Activated B cell treated with CpG ODN at 0.5 μM for 24 hours (primary cell): ENCODE data around the gene MLEC. TPM values are rescaled to one million over a fixed set of nuclear protein-coding genes. Genes with fewer than 3 reads are reported as not detected.

Experiments
- ATAC-seq: fragments of 200-7000 bp; cut with Tn5 transposase; one replicate; pipeline ENCODE4 v1.10.0; 2021; ENCODE audit warnings: low read depth, mild to moderate bottlenecking, moderate library complexity
- CTCF ChIA-PET: fragments of 350-600 bp; sonication (Branson Sonifier 250); formaldehyde crosslinking; loops from one replicate; lab custom pipeline; 2021; ENCODE audit warnings: antibody characterized with exemption; lab: Charles Lee
- POLR2A ChIA-PET: fragments of 350-600 bp; sonication (Branson Sonifier 250); formaldehyde crosslinking; loops from one replicate; lab custom pipeline; 2021; ENCODE audit warnings: antibody characterized with exemption; lab: Charles Lee
- DNase-seq: peaks from one replicate; pipeline ENCODE4 v3.0.0; 2022
- H3K27ac Mint-ChIP-seq: one replicate; pipeline ENCODE4 v1.8.0; 2020; ENCODE audit warnings: mixed read lengths
- H3K27me3 Mint-ChIP-seq: one replicate; pipeline ENCODE4 v1.8.0; 2021; ENCODE audit warnings: mixed read lengths
- H3K36me3 Mint-ChIP-seq: one replicate; pipeline ENCODE4 v1.8.0; 2021; ENCODE audit warnings: low read depth, mixed read lengths
- H3K4me1 Mint-ChIP-seq: one replicate; pipeline ENCODE4 v1.8.0; 2021; ENCODE audit warnings: mixed read lengths
- H3K4me3 Mint-ChIP-seq: one replicate; pipeline ENCODE4 v1.8.0; 2020; ENCODE audit warnings: mild to moderate bottlenecking, mixed read lengths
- H3K9me3 Mint-ChIP-seq: one replicate; pipeline ENCODE4 v1.8.0; 2020; ENCODE audit warnings: mixed read lengths
- intact Hi-C: fragments of 100-400 bp; cut with micrococcal nuclease; formaldehyde crosslinking; loops from one replicate; pipeline ENCODE4 v1.15.1; 2024
- total RNA-seq: library from RNA; stranded (reverse); gene quantifications from 2 replicates; pipeline ENCODE4 v1.2.3, GENCODE V29; 2022
- TF ChIP-seq, protein P1 (sequence below): fragments of 200-600 bp; IDR thresholded peaks from one replicate; pipeline ENCODE4 v1.8.0; 2022; ENCODE audit warnings: antibody characterized with exemption, mild to moderate bottlenecking

MLEC gene
- total RNA-seq, 1 donor from 2014 or later, result 69.6 TPM

DNA sequence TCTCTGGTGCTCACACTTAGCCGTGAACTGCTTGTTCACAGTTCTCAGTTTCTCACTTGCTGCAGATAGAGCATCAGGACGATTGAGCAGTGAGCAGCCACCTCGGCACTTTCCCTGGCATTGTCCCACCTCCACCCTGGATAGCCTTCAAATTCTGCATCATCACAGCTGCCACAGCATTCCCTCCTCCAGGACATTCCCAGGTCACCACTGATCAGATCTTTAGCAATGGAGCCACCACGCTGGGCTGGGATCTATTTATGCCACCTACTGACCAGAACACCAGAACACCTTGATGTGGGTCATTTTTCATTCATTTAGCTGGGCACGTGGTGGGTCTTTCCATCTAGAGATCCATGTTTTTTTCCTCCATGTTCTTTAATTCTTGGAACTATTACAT, 62.3 kb downstream of the MLEC start:
- no peak overlapping the region for H3K4me3 Mint-ChIP-seq
- POLR2A ChIA-PET, result no interaction called here
- TF ChIP-seq, protein P1, sequence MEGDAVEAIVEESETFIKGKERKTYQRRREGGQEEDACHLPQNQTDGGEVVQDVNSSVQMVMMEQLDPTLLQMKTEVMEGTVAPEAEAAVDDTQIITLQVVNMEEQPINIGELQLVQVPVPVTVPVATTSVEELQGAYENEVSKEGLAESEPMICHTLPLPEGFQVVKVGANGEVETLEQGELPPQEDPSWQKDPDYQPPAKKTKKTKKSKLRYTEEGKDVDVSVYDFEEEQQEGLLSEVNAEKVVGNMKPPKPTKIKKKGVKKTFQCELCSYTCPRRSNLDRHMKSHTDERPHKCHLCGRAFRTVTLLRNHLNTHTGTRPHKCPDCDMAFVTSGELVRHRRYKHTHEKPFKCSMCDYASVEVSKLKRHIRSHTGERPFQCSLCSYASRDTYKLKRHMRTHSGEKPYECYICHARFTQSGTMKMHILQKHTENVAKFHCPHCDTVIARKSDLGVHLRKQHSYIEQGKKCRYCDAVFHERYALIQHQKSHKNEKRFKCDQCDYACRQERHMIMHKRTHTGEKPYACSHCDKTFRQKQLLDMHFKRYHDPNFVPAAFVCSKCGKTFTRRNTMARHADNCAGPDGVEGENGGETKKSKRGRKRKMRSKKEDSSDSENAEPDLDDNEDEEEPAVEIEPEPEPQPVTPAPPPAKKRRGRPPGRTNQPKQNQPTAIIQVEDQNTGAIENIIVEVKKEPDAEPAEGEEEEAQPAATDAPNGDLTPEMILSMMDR, result no peak
- no peak for DNase-seq
- H3K27me3 Mint-ChIP-seq, result no peaks in the 10 kb centered on the region
- H3K9me3 Mint-ChIP-seq, result peaks cover 2% of the 10 kb centered on the region
- H3K27ac Mint-ChIP-seq, result no peak overlapping the region
- H3K36me3 Mint-ChIP-seq, result no peaks in the 10 kb centered on the region
- H3K4me1 Mint-ChIP-seq, result peaks cover 3% of the 10 kb centered on the region
- intact Hi-C loops, result no loop called here
- no peak for ATAC-seq
- CTCF ChIA-PET, result no interaction called here

DNA sequence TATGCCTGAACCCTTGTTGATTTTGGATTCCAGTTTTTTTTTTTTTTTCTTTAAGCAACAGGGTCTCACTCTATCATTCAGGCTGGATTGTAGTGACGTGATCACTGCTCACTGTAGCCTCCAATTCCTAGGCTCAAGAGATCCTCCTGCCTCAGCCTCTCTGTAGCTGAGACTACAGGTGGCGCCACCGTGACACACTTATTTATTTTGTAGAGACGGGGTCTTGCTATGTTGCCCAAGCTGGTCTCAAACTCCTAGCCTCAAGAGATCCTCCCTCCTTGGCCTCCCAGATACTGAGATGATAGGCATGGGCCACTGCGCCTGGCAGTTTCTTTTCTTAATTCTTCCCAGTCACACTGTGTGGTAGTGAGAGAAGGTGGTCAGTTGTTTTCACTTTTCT, 63.9 kb downstream of the MLEC start:
- ChIA-PET CTCF (interaction anchor here (1.1 kb wide), 1 partner anchor 221 kb away, joined by 3 read pairs; no protein-coding TSS in a partner anchor), POLR2A (interaction anchor here (0.7 kb wide), 1 partner anchor 14 kb away, joined by 4 read pairs; no protein-coding TSS in a partner anchor)
- ATAC-seq (no peak), DNase-seq (no peak)
- H3K9me3 Mint-ChIP-seq, result peaks cover 10% of the 10 kb centered on the region
- H3K27me3 Mint-ChIP-seq, result no peaks in the 10 kb centered on the region
- peaks cover 3% of the 10 kb centered on the region for H3K4me1 Mint-ChIP-seq
- H3K36me3 Mint-ChIP-seq, result no peaks in the 10 kb centered on the region
- no peak overlapping the region for H3K4me3 Mint-ChIP-seq
- TF ChIP-seq, protein P1, result no peak
- no peak overlapping the region for H3K27ac Mint-ChIP-seq
- intact Hi-C loops, result no loop called here

DNA sequence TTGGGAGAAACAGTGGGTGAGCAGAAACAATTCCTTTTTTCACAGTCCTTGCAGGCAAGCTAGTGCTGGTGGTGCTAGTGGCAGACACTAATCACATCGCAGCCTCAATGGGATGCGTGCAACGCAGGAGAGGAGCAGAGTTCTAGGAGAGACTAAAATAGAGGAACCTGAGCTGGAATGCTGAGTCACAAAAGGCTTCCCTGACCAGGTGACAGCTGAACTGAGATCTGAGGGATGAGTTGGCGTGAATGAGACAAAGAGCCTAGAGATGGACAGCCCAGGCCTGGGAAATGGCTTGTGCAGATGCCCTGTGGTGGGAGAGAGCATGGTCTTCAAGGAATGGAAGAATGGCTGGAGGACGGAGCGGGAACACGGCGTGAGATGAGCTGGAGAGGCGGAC, 64.4 kb downstream of the MLEC start:
- no peak overlapping the region for H3K27ac Mint-ChIP-seq
- H3K4me3 Mint-ChIP-seq, result no peak overlapping the region
- POLR2A ChIA-PET, result interaction anchor here (0.7 kb wide), 1 partner anchor 15 kb away, joined by 4 read pairs; no protein-coding TSS in a partner anchor
- peaks cover 10% of the 10 kb centered on the region for H3K9me3 Mint-ChIP-seq
- DNase-seq (no peak), ATAC-seq (no peak)
- CTCF ChIA-PET, result interaction anchor here (1.1 kb wide), 1 partner anchor 220 kb away, joined by 3 read pairs; no protein-coding TSS in a partner anchor
- intact Hi-C loops, result no loop called here
- no peaks in the 10 kb centered on the region for H3K36me3 Mint-ChIP-seq
- H3K4me1 Mint-ChIP-seq, result peaks cover 3% of the 10 kb centered on the region
- TF ChIP-seq, protein P1, result no peak
- no peaks in the 10 kb centered on the region for H3K27me3 Mint-ChIP-seq

Other genes starting within 250 kb of the MLEC start
- 255 and 292 TPM in 2 replicates for gene COX6A1, start 249.0 kb upstream of the MLEC start, total RNA-seq
- gene TRIAP1, start 240.8 kb upstream of the MLEC start, total RNA-seq, result 18.2 and 18.6 TPM in 2 replicates
- 33.4 and 35.2 TPM in 2 replicates for gene GATC, start 240.7 kb upstream of the MLEC start, total RNA-seq
- gene SRSF9, start 217.4 kb upstream of the MLEC start, total RNA-seq, result 191 and 192 TPM in 2 replicates
- gene DYNLL1, start 191.0 kb upstream of the MLEC start, total RNA-seq, result 159 and 180 TPM in 2 replicates
- gene COQ5, start 158.0 kb upstream of the MLEC start, total RNA-seq, result 25.3 and 29.5 TPM in 2 replicates
- gene RNF10, start 152.8 kb upstream of the MLEC start, total RNA-seq, result 180 and 200 TPM in 2 replicates
- 77.5 and 78.4 TPM in 2 replicates for gene POP5, start 105.7 kb upstream of the MLEC start, total RNA-seq
- 0.27 TPM in 1 of 2 replicates, not detected in the other for gene CABP1, start 46.5 kb upstream of the MLEC start, total RNA-seq
- gene UNC119B, start 23.3 kb downstream of the MLEC start, total RNA-seq, result 17.3 and 18.5 TPM in 2 replicates
- gene ACADS, start 38.7 kb downstream of the MLEC start, total RNA-seq, result 9.4 and 11.1 TPM in 2 replicates
- 39.9 and 40.3 TPM in 2 replicates for gene SPPL3, start 217.2 kb downstream of the MLEC start, total RNA-seq